ENCODE measurements around the gene RABGAP1L. TPM values are rescaled to one million over a fixed set of nuclear protein-coding genes. Genes with fewer than 3 reads are reported as not detected.

RABGAP1L gene
- total and polyA plus RNA-seq, 2 experiments from 2014 or later, result 9.2 to 21.4 TPM

DNA sequence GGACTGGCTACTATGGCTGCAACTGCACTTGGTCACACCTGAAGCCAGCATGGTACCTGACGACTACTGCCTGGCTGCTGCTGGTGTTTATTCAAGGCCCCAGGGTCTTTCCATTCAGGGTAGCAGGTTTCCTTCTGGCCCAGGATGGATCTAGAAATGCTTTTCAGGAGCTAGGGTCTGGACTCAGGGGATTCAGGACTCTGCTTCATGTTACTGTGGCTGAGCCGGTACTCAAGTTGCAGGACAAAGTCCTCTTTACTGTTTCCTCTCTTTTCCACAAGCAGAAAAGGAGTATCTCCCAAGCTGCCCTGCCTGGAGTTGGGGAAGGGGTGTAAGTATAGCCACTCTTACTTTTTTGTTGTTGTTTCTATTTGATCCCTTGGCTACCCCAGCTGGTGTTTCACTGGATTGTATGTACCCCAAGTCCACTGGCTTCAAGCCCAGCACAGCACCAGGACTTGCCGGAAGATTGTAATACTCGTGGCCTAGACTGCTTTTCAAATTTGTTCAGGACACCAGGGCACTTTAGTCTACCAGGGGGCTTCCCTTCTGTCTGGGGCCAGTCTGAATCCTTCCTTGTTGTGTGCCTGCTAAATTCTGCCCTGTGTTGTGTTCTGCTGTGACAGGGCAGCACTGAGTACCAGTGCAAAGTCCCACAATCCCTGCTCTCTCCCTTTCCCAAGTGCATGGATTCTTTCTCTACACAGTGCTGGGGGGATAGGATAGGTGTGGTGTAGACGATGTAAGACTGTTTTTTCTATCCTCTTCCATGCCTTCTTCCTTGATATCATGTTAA, 536.9 kb downstream of the RABGAP1L start:
- H3K4me3 ChIP-seq, result no peak overlapping the region
- TF ChIP-seq, protein P1, sequence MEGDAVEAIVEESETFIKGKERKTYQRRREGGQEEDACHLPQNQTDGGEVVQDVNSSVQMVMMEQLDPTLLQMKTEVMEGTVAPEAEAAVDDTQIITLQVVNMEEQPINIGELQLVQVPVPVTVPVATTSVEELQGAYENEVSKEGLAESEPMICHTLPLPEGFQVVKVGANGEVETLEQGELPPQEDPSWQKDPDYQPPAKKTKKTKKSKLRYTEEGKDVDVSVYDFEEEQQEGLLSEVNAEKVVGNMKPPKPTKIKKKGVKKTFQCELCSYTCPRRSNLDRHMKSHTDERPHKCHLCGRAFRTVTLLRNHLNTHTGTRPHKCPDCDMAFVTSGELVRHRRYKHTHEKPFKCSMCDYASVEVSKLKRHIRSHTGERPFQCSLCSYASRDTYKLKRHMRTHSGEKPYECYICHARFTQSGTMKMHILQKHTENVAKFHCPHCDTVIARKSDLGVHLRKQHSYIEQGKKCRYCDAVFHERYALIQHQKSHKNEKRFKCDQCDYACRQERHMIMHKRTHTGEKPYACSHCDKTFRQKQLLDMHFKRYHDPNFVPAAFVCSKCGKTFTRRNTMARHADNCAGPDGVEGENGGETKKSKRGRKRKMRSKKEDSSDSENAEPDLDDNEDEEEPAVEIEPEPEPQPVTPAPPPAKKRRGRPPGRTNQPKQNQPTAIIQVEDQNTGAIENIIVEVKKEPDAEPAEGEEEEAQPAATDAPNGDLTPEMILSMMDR (IDR thresholded peaks at IDR 0.05; ENCODE audit: low read depth, low read length), result no peak

DNA sequence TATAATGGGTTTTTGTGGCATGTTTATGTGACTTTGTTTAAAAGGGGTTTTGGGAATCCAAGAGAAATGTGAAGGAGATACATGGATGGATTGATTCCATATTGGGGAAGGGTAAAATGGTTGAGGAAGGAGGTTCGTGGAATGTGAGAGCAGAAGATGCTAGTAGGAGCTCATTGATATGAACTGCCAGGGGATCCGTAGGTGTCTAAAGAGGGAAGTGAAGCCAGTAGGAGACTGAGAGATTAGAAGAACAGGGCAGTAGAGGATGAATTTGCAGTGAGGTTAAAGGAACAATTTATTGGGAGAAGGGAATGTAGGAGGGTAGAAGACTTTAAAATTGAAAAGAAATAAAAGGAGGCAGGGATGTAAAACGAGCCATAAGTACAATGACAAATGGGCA, 541.0 kb downstream of the RABGAP1L start:
- Histone ChIP-seq H3K27ac (no peak overlapping the region), H3K4me1 (ENCODE audit: low read depth) (no peaks in the 10 kb centered on the region), H3K36me3 (no peaks in the 10 kb centered on the region), H3K27me3 (no peaks in the 10 kb centered on the region), H3K4me3 (no peak overlapping the region), H3K9me3 (ENCODE audit: low read depth) (no peaks in the 10 kb centered on the region)
- TF ChIP-seq, protein P1 (IDR thresholded peaks at IDR 0.05; ENCODE audit: low read depth, low read length), result no peak
- DNase-seq (ENCODE audit: low read depth in 1 of 2, low spot score in 1 of 2), result no peak

More for the DNA sequence above, 536.9 kb downstream of the RABGAP1L start:
- no peaks in the 10 kb centered on the region for H3K9me3 ChIP-seq (ENCODE audit: low read depth)
- no peak for DNase-seq (ENCODE audit: low read depth in 1 of 2, low spot score in 1 of 2)
- no peaks in the 10 kb centered on the region for H3K36me3 ChIP-seq
- peaks cover 16% of the 10 kb centered on the region for H3K4me1 ChIP-seq (ENCODE audit: low read depth)
- no peaks in the 10 kb centered on the region for H3K27me3 ChIP-seq
- no peak overlapping the region for H3K27ac ChIP-seq

GRCh38 chr1:174700775-174701174, 541.5 kb downstream of the RABGAP1L start:
- Histone ChIP-seq H3K9me3 (ENCODE audit: low read depth) (no peaks in the 10 kb centered on the region), H3K27me3 (no peaks in the 10 kb centered on the region), H3K4me3 (no peak overlapping the region), H3K27ac (no peak overlapping the region), H3K4me1 (ENCODE audit: low read depth) (no peaks in the 10 kb centered on the region), H3K36me3 (no peaks in the 10 kb centered on the region)
- no peak for DNase-seq (ENCODE audit: low read depth in 1 of 2, low spot score in 1 of 2)
- TF ChIP-seq, protein P1 (IDR thresholded peaks at IDR 0.05; ENCODE audit: low read depth, low read length), result no peak

DNA sequence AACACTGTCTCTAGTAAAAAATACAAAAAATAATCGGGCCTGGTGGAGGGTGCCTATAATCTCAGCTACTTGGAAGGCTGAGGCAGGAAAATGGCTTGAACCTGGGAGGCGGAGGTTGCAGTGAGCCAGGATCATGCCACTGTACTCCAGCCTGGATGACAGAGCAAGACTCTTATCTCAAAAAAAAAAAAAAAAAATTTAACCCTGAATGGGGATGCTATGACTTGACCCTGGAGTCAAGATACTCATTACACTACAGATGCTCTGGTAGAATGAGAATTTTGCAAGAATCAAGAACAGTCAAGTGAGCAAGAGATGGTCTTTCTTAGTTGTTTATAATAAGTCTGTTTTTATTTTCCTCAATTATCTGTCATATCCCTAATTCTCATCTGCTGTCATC, 542.2 kb downstream of the RABGAP1L start:
- Histone ChIP-seq H3K4me1 (ENCODE audit: low read depth) (no peaks in the 10 kb centered on the region), H3K27ac (no peak overlapping the region), H3K4me3 (no peak overlapping the region), H3K9me3 (ENCODE audit: low read depth) (no peaks in the 10 kb centered on the region), H3K27me3 (no peaks in the 10 kb centered on the region), H3K36me3 (no peaks in the 10 kb centered on the region)
- DNase-seq (ENCODE audit: low read depth in 1 of 2, low spot score in 1 of 2), result no peak
- TF ChIP-seq, protein P1 (IDR thresholded peaks at IDR 0.05; ENCODE audit: low read depth, low read length), result no peak

DNA sequence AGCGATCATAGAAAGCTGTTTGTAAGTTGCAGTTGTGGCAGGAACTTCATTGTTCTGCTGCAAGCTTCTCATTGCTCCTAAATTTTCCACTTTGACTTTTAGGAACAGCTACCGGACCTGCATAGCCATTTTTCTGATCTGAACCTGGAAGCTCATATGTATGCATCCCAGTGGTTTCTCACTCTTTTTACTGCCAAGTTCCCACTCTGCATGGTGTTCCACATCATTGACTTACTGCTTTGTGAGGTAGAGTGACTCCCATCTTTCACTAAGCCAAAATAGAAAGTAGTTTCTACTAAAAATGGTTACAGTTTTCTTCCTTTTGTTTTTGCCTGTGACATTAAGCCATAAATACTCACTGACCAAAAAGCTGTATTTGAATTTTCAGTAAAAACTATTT, 542.7 kb downstream of the RABGAP1L start:
- Histone ChIP-seq H3K4me1 (ENCODE audit: low read depth) (no peaks in the 10 kb centered on the region), H3K36me3 (no peaks in the 10 kb centered on the region), H3K9me3 (ENCODE audit: low read depth) (no peaks in the 10 kb centered on the region), H3K27ac (no peak overlapping the region), H3K4me3 (no peak overlapping the region), H3K27me3 (no peaks in the 10 kb centered on the region)
- TF ChIP-seq, protein P1 (IDR thresholded peaks at IDR 0.05; ENCODE audit: low read depth, low read length), result no peak
- DNase-seq (ENCODE audit: low read depth in 1 of 2, low spot score in 1 of 2), result no peak

Data from cardiac muscle cell (in vitro differentiated cells and primary cell).